Kasumi-1 (cell line): ENCODE results near the gene PLCL1.
"Not testable (repeated sequence)": the region's sequence is repeated elsewhere in the genome, so short reads cannot be mapped to it uniquely, and the experiment has no call there.

ENCODE experiments used
- DNase-seq, 2 experiments: peaks; one replicate each; lab custom pipeline; 2025; lab: John Stamatoyannopoulos, UW

PLCL1 gene

GRCh38 chr2:198177040-198177439, 372.6 kb downstream of the PLCL1 start:
- DNase-seq = no peak

DNA sequence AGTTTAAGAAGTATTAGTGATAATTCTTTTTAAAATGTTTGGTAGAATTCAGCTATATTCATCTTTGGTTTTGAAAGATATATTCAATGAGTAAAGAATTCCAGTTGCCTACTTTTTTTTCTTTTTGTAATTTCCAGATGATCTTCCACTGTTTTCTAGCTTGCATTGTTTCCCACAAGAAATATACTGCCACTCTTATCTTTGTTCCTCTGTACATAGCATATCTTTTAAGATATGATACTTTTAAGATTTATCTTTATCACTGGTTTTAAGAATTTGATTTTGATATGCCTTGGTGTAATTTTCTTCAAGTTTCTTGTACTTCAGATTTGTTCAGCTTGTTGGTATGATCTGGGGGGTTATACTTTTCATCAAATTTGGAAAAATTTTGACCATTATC, 374.4 kb downstream of the PLCL1 start:
- DNase-seq = peak in 1 of 2 experiments; percentile 4

DNA sequence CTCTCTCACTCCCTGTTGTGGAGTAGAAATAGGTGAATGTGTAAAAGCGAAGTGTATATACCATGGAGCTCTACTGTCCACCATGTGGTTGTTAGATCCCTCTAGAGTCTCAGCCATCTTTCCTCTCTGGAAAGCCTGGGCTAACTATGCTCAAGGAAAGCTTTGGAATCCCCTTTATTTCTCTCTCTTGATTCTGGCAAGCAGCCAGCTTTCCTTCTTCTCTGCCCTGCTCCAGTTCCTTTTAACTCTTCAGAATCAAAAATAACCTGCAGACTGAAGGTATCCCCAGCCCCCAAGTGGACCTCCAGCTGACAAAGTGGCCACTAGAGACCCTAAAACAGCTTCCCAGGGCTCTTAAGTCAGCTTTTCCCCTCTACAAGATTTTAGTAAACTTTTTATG, 381.9 kb downstream of the PLCL1 start:
- DNase-seq = no peak

GRCh38 chr2:198187841-198188240, 383.4 kb downstream of the PLCL1 start:
- no peak for DNase-seq

DNA sequence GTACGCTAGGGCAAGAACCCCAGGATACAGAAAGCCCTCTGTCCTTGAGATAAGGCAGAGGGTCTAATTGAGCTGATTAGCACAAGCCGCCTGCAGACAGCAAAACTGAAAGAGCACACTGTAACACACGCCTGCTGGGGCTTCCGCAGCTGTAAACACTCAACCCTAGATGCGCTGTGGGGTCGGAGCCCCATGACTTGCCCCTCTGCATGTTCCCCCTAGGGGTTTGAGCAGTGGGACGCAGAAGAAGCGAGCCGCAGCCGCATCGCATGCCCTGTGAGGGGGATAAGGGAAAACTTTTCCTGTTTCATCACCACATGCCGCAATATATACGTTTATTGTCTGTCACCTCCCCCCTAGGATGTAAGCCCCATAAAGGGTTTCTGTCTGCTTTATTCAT, 384.6 kb downstream of the PLCL1 start:
- no peak for DNase-seq

GRCh38 chr2:198191651-198192050, 387.3 kb downstream of the PLCL1 start:
- DNase-seq = no peak

DNA sequence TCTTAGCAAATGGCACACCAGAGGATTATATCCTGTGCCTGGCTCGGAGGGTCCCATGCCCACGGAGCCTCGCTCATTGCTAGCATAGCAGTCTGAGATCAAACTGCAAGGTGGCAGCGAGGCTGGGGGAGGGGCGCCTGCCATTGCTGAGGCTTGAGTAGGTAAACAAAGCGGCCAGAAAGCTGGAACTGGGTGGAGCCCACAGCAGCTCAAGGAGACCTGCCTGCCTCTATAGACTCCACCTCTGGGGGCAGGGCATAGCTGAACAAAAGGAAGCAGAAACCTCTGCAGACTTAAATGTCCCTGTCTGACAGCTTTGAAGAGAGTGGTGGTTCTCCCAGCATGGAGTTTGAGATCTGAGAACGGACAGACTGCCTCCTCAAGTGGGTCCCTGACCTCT, 392.2 kb downstream of the PLCL1 start:
- DNase-seq = not testable (repeated sequence)
